ENCODE measurements around the gene CD1D.
"Not testable (repeated sequence)": the region's sequence is repeated elsewhere in the genome, so short reads cannot be mapped to it uniquely, and the experiment has no call there.

CD1D gene

GRCh38 chr1:158180741-158181576, at the start of gene CD1D:
CD1D (plus strand) TSS chr1:158180895; CDS start chr1:158181102, 207 bp downstream.
- DNase-seq, result no peak

GRCh38 chr1:158131217-158131616, 49.5 kb upstream of the CD1D start:
- DNase-seq, result no peak

DNA sequence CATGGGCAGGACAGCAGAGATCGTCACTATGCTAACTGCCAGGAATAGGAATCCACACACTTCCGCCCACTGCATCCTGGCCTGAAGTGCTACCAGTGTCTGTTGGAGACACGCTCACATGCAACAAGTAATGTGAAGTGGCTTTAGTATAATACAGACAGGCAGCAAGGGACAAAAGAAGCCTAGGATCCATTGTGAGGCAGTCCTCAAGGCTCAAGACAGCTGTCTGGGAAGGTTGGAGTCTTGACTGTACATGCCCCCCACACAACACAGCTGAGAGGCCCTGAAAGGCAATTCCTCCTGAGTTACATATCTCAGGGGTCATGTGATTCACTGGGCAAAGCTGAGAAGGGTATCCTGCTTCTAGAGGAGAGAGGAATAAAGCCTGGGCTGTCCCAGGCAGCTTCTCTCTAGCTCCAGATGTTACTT, 39.9 kb upstream of the CD1D start:
- no peak for DNase-seq

GRCh38 chr1:158145173-158145719, 35.4 kb upstream of the CD1D start:
- DNase-seq, result no peak

GRCh38 chr1:158146165-158146564, 34.5 kb upstream of the CD1D start:
- no peak for DNase-seq

GRCh38 chr1:158146739-158147138, 34.0 kb upstream of the CD1D start:
- no peak for DNase-seq

DNA sequence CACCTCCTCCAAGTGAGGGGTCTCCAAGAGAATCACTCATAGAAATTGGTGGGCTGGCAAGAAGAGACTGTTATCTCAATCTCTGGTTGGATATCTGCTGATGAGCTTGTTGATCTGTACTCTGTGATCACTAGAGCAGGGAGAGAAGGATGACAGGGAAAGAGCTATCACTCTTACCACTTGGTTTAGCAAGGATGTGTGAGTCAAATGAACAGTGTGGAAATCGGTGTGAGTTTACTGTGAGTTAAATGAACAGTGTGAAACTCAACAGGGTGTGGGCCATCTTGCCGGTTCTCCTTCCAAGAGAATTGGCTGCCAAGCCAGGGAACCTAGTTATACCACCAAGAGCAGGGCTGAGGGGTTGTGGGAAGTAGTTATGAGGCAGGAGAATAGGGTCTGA, 33.3 kb upstream of the CD1D start:
- DNase-seq, result no peak

- no peak for DNase-seq
These were observed 32.8 kb upstream of the CD1D start for GRCh38 chr1:158147869-158148268.

DNA sequence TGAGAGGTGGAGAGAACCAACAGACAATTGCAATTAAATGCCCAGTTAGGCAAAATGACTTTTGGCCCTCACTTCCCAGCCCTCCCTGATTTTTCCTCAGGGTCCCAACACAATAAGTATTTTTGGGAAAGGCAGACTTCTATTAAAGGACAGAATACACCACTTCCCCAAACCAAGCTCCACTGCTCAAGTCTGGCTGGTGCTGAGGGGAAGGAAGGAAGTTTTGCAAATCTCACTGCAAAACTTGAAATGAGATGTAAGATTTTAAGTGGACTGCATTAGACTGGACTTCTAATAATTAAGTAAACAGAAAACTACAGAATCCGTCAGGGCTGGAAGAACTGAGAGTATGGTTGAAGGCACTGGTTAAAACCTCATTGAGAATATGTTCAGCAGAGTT, 32.2 kb upstream of the CD1D start:
- DNase-seq, result no peak

GRCh38 chr1:158149175-158149574, 31.5 kb upstream of the CD1D start:
- DNase-seq, result no peak

GRCh38 chr1:158149577-158150269, 31.0 kb upstream of the CD1D start:
- DNase-seq, result peak; percentile 78

- no peak for DNase-seq
These were observed 30.2 kb upstream of the CD1D start for GRCh38 chr1:158150523-158150922.

DNA sequence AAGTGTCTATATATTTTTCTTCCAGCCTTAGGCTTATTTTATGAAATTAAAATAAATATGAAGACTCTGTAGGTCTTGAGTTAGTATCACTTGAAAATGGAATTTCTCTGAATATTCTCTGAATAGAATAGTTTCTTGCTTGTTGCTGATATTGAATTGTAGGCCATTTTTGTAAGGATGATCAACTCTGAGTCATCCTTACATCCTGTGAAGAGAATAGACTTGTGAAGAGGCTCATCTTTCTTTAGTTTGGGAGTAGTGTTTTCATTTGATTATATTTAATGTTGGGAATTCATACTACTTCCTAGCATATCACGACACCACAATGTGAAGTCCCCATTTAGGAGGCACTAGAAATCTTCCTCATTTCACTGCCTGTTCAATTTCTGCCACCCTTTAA, 27.5 kb upstream of the CD1D start:
- DNase-seq, result no peak

GRCh38 chr1:158153746-158154444, 26.8 kb upstream of the CD1D start:
- DNase-seq, result no peak

- no peak for DNase-seq
These were observed 26.2 kb upstream of the CD1D start for GRCh38 chr1:158154501-158154900.

DNA sequence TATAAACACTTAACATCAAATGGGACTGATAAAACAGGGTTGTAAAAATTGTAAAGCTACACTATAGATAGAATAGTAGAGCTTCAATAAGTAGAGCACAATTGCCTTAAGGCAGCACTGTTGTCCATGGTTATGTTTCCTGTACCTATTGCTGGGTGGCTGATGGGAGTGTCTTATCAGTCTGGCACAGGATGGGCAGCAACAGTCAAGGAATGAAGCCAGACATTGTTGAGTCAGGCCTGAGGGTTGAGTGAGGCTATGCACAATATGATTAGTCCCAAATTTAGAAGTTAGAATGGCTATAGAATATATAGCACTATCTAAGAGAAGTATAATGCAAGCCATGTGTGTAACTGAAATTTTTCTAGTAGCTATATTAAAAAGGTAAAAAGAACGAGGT, 25.0 kb upstream of the CD1D start:
- DNase-seq, result no peak

GRCh38 chr1:158159597-158159996, 21.1 kb upstream of the CD1D start:
- no peak for DNase-seq

DNA sequence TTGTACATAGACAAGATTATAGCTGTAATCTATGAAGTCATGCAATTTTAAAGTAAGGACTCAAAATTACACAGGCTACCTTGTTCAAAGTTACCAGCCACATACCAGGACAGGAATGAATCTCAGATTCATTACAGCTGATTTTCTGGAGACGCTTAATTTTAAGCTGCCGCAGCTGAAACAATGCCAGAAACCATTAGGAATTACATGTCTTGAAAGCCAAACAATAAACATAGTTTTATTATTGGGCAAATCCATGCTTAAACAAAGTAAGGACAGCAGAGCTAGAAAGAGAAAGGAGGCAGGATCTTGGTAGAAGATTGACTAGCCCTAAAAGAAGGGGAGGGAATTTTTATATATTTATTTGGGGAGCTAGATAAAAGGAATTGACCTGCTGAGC, 19.2 kb upstream of the CD1D start:
- DNase-seq, result no peak

- DNase-seq, result no peak
These were observed 17.4 kb upstream of the CD1D start for GRCh38 chr1:158163000-158163947.

DNA sequence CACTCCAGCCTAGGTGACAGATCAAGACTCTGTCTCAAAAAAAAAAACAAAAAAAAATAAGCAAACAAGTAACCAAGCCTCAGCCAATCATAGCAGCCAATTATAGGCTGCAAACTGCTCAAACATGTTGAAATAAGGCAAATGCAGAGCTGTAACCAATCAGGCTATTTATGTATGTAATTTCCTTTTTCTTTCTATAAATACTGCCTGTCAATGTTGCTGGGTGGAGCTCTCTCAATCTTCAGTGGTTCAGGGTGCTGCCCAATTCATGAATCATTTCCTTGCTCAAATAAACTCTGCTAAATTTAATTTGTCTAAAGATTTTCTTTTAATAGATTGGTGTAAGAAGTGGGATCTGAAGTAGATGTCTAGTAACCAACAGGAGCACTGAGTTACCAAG, 11.6 kb upstream of the CD1D start:
- no peak for DNase-seq

GRCh38 chr1:158175915-158176314, 4.8 kb upstream of the CD1D start:
- DNase-seq, result not testable (repeated sequence)

- no peak for DNase-seq
These were observed 4.3 kb upstream of the CD1D start for GRCh38 chr1:158176399-158176798.

All from NCI-H510A (cell line).